ENCODE results near the gene NFATC2. TPM values are rescaled to one million over a fixed set of nuclear protein-coding genes. Genes with fewer than 3 reads are reported as not detected.

The NFATC2 gene
- total and polyA plus RNA-seq, 12 donors, result 0.43 to 5.7 (median 3.3) TPM

DNA sequence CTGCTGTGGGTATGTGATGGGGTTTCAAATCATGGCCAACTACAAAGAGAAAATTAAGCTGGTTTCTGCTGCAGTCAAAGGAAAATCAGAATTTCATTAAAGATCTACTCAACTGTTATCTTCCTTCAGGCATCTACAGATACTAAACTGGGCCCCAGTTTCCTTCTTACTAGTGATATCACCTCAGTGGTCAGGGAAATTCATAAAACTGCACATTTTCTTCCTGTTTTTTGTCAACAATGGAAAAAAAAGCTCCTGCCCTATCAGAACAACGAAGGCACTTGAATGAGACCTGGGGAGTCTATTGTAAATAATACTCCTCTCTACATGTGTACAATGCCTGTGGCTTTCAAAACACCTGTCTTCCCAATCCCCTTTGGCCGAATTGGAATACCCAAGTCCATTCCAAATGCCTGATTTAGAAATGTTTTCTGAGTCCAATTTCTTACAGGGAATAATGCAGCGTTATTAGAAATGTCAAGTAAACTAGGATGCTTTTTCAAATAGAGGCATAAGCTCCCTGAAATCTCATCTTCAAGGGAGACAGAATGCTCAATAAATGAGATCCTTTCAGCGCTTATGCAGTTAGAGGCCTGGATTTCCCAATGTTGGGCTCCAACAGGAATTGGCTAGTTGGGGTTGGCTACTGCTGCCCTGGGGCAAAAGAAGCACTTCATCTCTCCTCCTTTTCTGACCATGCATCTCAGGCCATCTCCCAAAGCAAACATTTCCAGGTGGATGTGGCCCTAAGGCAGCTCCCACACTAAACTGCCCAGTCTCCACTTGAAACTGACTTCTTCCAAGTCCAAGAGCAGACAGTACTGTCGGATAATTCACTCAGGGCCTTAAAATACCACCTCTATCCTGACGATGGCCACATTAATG, 143.3 kb downstream of the NFATC2 start:
- no peak for ATAC-seq
- intact Hi-C loops (cut with DNase I), result loop anchor here in 1 of 10 donors (10.0 kb wide), 1 partner anchor 96 kb away; no protein-coding TSS in a partner anchor
- WGBS, 2 donors, result 88 to 89% methylated on average over 6 of the region's 6 CpGs

DNA sequence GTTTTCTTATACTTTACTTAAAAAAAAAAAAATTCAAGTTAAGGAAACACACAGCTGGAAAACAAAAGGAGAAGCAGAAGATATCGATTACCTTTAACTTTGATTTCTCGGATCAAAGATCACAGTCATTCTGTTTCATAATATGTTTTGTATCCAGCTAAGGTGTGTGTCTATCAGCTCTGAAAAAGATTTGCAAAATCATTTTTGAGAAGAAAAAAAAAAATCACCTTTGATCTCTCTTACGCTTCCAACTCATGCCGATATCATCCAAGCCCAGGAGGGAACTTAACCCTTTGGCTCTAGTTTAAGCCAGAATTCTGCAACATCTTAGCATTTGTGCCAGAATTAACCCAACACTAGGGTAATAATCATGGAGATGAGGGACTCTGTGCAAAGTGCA, 144.0 kb downstream of the NFATC2 start:
- Histone ChIP-seq H3K4me1 (peaks cover 0 to 56% (median 32%) of the 10 kb centered on the region in 9 donors), H3K4me3 (no peak overlapping the region), H3K27me3 (no peaks in the 10 kb centered on the region), H3K27ac (peak overlapping the region in 1 of 10 donors; percentile 81), H3K9me3 (no peaks in the 10 kb centered on the region), H3K36me3 (peaks cover 0 to 1% (median 0%) of the 10 kb centered on the region in 9 donors)
- intact Hi-C loops (cut with DNase I), result loop anchor here in 1 of 10 donors (10.0 kb wide), 1 partner anchor 96 kb away; no protein-coding TSS in a partner anchor
- DNase-seq (no peak), ATAC-seq (no peak)
- 90 to 91% methylated on average over 4 of the region's 4 CpGs for WGBS, 2 donors
- TF ChIP-seq, protein P1, sequence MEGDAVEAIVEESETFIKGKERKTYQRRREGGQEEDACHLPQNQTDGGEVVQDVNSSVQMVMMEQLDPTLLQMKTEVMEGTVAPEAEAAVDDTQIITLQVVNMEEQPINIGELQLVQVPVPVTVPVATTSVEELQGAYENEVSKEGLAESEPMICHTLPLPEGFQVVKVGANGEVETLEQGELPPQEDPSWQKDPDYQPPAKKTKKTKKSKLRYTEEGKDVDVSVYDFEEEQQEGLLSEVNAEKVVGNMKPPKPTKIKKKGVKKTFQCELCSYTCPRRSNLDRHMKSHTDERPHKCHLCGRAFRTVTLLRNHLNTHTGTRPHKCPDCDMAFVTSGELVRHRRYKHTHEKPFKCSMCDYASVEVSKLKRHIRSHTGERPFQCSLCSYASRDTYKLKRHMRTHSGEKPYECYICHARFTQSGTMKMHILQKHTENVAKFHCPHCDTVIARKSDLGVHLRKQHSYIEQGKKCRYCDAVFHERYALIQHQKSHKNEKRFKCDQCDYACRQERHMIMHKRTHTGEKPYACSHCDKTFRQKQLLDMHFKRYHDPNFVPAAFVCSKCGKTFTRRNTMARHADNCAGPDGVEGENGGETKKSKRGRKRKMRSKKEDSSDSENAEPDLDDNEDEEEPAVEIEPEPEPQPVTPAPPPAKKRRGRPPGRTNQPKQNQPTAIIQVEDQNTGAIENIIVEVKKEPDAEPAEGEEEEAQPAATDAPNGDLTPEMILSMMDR (IDR thresholded peaks at IDR 0.05), result no peak

More for the DNA sequence above, 143.3 kb downstream of the NFATC2 start:
- Histone ChIP-seq H3K4me1 (peaks cover 0 to 50% (median 27%) of the 10 kb centered on the region in 9 donors), H3K9me3 (no peaks in the 10 kb centered on the region), H3K27ac (peak overlapping the region in 1 of 10 donors; percentile 81), H3K27me3 (no peaks in the 10 kb centered on the region), H3K36me3 (peaks cover 0 to 6% (median 0%) of the 10 kb centered on the region in 9 donors), H3K4me3 (no peak overlapping the region)
- TF ChIP-seq, protein P1 (IDR thresholded peaks at IDR 0.05), result no peak
- DNase-seq, result no peak

DNA sequence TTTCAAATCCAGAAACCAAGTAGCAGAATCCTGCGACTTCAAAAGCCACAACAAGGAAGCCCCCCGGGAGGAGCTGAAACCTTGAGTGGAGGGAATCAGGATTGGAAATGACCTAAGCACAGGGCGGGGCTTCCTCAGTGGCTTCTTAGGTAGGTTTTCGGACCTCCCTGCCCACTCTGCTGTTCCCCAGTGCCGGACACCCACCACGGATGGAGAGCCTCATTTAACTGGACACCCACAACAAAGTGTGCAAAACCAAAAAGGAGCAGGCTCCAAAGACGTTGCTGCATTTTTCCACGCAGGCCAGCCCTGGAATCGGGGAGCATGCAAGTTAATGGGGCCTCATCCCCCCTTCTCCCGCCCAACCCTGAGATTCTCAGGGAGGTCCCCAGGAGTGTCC, 144.4 kb downstream of the NFATC2 start:
- ATAC-seq (no peak), DNase-seq (no peak)
- intact Hi-C loops (cut with DNase I), result loop anchor here in 1 of 10 donors (10.0 kb wide), 1 partner anchor 97 kb away; no protein-coding TSS in a partner anchor
- Histone ChIP-seq H3K27me3 (no peaks in the 10 kb centered on the region), H3K4me1 (peaks cover 4 to 60% (median 37%) of the 10 kb centered on the region in 9 donors), H3K36me3 (no peaks in the 10 kb centered on the region), H3K4me3 (no peak overlapping the region), H3K9me3 (no peaks in the 10 kb centered on the region), H3K27ac (no peak overlapping the region)
- 89 to 91% methylated on average over 10 of the region's 10 CpGs for WGBS, 2 donors
- TF ChIP-seq, protein P1 (IDR thresholded peaks at IDR 0.05), result no peak

DNA sequence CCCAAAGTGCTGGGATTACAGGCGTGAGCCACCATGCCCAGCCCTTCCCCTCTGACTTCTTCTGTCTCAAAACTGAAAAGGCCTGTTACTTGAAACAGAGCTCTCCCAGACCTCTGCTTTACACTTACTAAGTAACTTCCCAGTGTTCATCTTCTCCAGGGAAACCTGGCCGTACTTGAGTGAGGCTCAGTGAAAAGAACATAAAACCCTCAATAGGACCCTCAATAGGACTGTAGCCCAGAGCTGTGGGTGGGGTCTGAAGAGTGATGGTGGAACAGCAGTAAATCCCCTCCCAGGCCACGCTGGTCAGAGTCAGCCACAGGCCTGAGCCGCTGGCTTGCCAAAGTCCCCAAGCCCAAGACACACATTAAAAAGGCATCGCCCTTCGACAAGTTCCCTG, 145.4 kb downstream of the NFATC2 start:
- 89 to 94% methylated on average over 6 of the region's 6 CpGs for WGBS, 2 donors
- Histone ChIP-seq H3K4me1 (peaks cover 6 to 70% (median 44%) of the 10 kb centered on the region in 9 donors), H3K27me3 (no peaks in the 10 kb centered on the region), H3K36me3 (no peaks in the 10 kb centered on the region), H3K4me3 (no peak overlapping the region), H3K27ac (peak overlapping the region in 4 of 10 donors; percentile 52 to 62 (median 58)), H3K9me3 (no peaks in the 10 kb centered on the region)
- ATAC-seq, result no peak
- TF ChIP-seq, protein P1 (IDR thresholded peaks at IDR 0.05), result no peak
- intact Hi-C loops (cut with DNase I), result loop anchor here in 1 of 10 donors (10.0 kb wide), 1 partner anchor 98 kb away; no protein-coding TSS in a partner anchor
- DNase-seq, result no peak

Data from heart right ventricle (tissue), 16 donors.